NCI-H524 (cell line): Measurements from ENCODE around the gene VMP1.

ENCODE experiments used
- DNase-seq, 2 experiments: peaks; one replicate each; lab custom pipeline; 2025; lab: John Stamatoyannopoulos, UW

VMP1 gene

DNA sequence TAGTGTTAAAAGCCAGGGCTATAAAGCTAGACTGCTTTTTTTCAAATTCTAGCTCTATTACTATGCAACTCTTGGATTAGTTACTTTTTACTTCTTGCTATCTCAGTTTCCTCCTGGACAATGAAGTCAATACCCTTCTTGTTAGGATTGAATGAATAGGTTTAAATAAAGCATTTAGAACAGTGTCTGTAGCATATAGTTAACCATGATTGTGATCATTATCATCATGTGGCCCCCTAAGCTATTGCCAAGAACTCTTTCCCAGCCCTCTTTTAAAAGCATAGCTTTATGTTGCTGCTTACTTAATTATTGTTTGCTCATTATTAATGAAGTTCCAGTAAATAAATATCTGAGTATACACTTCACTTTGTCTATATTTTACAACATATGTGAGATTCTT is 4.5 kb downstream of the VMP1 start:
- no peak for DNase-seq

DNA sequence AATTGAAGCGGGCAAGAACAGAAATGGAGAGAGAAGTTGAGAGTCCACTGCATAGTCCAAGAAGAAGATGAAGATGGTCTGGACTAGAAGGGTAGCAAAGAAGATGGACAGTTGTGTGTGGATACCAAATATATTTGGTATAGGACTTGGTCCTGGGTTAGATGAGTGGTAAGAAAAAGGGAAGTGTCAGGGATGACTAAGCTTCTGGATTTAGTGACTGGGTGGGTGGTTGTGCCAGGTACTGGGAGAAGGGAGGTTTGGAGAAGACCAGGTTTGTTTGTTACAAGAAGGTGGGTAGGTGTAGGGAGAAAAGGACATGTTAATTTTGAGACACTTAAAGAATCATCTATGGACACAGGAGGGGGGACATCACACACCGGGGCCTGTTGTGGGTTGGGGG is 5.4 kb downstream of the VMP1 start:
- DNase-seq, result no peak

DNA sequence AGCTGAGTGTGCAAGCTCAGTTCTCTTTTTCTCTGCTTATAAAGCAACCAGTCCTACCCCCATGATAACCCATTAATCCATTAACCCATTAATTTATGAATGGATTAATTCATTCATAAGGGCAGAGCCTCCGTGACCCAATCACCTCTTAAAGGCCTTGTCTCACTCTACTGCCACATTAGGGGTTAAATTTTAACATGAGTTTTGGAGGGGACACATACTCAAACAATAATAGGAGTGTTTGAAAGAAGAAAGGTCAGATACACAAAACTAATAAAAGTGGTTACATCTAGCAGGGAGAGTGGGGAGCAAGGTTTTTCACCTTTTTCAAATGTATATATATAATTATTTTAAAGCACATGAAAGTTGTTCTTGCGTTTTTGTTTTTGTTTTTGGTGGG is 6.8 kb downstream of the VMP1 start:
- no peak for DNase-seq

DNA sequence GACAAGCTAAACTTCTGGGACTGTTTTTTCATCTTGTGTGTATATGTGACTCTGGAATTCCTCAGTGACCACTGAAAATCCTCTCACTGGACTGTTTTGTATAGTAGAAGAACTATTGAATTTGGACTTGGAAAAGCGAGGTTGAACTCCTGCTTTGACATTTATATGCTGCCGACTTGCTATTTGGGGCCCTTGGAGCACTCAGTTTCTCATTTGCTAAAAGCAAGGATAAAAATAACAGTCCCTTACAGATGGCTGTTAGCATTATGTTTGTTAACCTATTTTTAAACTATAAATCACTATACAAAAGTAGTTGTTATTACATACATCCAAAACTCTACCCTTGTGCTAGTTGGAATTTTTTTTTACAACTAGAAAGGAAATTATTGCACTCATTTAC is 9.0 kb downstream of the VMP1 start:
- DNase-seq, result no peak

DNA sequence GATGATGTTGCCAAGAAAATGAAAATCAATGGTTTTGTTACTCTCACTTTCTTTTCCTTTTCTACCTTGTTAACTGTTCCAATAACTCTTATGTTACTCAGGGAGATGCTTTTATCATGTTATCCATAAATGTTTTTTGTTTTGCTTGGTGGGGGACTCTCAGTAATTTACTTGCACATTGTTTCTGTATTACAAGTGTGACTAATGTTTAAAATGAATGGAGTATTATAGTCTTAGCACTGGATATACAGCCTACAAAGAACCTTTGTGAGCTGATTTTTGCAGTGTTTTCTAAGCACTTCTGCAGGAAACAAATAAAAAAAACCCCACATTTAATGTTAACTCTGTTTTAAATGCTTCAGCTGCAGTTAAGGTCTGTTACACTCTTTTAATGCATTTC is 12.1 kb downstream of the VMP1 start:
- no peak for DNase-seq

DNA sequence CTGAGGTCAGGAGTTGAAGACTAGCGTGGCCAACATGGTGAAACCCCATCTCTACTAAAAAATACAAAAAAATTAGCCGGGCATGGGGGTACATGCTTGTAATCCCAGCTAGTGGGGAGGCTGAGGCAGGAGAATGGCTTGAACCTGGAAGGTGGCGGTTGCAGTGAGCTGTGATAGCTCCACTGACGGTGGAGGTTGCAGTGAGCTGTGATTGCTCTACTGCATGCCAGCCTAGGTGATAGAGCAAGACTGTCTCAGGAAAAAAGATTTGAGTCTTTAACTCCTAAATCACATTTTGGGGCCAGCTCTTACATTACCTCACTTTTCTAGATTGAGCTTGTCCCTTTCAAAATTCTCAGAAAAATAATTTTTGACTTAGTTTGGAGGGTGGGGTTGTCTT is 15.2 kb downstream of the VMP1 start:
- no peak for DNase-seq

DNA sequence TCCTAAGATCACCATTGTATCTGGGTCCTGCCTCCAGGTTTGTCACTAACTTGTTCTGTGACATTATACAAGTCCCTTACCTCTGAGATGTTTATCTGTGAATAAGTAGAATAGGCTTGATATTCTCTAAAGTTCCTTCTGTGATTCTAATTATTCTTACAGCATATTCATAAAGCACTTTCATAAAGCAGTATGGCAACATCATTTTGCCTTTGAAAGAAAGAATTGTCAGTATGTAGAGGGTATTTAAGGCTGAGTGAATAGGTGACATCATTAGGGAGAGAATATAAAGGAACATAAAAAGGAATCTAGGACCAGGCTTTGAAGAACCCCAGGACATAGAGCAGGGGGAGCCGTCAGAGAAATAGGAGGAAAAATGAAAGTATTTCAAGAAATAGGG is 15.6 kb downstream of the VMP1 start:
- no peak for DNase-seq

DNA sequence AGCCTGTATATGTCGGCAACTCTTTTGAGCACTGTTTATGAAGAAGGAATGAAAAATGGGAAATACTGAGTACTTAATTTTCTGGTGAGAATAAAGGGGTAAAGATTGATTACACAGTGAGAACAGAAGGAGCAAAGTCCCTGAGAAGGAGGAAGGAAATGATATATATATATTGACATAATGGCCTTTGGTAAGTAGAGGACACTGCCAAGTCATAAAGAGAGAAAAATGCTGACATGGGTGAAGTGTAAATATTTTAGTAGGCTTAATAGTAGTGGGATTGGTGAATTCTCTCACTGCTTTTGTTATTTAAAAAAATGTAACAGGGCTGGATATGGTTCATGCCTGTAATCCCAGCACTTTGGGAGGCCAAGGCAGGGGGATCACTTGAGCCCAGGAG is 16.2 kb downstream of the VMP1 start:
- no peak for DNase-seq

DNA sequence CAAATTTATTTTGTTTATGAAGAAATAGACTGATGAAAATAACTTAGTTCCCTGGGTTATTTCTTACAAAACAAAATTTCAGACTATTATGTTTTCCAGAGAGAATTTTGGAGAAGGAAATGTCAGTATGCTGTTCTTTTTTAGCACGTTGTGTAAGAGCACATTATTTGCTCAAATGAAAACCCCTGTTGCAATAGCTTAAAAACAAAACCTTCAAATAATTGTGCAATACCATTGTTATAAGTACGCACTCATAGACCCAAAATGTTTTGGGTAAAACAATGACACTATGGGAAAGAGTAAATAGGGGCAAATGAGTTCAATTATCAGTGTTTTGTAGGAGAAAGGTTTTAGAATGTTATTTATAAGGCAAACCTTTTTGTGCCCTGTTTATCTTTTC is 18.2 kb downstream of the VMP1 start:
- DNase-seq, result no peak

DNA sequence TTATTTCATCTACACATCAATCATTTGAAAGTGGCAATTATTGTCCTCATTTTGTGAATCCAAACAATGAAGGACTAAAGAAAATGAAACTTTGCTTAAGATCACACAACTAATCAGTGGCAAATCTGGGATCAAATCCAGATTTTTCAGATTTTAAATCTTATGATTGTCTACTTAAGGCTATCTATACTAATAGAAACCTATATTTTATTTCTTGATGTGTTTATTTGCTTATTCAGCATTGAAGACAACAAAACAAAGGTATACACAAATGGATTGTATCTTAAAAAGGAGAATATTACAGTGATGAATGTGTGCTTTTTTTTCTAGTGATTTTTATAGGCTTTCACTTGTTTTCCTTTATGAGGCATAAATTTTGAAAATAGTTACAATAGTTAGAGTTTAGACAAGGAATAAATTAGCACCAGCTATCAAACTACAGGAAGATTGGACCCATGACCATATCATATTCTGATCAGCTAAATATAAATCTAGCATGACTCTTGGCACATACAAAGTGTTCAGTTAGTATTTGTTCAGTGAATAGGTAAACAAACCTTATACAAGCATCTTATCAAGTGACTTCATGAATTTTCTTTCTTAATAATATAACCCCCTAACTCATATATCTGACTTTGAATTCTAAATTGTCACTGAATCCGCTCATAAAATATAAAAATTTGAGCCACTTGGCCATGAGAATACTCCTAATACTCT is 20.5 kb downstream of the VMP1 start:
- DNase-seq, result no peak

DNA sequence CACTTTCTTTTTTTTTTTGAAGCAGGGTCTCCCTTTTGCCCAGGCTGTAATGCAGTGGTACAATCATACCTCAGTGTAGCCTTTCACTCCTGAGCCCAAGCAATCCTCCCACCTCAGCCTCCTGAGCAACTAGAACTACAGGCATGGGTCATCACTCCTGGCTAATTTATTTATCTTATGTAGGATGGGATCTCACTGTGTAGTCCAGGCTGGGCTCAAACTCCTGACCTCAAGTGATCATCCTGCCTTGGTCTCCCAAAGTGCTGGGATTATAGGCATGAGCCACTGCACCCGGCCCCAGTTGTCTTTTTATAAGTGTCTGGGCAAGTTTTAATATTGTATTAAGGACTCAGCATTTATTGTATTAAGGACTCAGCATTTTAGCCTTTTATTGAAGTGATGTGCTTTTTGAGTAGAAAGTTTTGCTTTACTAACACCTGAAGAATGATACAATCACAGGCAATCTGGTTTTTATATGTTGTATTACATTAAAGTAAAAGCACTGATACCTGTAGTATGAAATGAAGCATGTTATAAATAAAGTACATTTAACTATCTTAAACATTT is 22.9 kb downstream of the VMP1 start:
- DNase-seq, result no peak

DNA sequence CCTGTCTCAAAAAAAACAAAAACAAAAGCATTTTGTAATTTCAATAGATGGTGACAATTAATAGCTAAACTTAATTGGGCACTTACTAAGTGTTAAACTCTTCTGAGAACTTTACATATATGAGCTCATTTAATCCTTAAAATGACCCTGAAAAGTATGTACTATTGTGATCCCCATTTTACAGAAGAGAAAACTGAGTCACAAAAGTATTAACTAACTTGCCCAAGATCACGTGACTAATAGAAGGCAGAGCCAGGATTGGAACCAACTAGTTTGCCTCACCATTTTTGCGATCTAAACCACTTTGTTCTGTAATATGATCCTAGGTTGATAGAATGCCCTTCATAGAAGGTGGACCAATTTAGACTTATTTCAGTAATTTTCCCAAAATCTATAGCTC is 26.2 kb downstream of the VMP1 start:
- no peak for DNase-seq

DNA sequence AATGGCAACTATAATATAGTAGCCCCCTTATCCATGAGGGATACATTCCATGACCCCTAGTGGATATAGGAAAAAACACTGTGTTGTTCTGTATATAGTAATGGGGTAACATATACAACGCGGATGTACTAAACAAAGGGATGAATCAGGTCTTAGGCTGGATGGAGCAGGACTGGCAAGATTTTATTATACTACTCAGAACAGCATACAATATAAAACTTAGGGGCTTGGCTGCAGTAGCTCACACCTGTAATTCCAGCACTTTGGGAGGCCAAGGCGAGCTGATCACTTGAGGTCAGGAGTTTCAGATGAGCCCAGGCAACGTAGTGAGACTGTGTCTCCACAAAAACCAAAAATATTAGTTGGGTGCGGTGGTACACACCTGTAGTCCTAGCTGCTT is 26.8 kb downstream of the VMP1 start:
- no peak for DNase-seq

DNA sequence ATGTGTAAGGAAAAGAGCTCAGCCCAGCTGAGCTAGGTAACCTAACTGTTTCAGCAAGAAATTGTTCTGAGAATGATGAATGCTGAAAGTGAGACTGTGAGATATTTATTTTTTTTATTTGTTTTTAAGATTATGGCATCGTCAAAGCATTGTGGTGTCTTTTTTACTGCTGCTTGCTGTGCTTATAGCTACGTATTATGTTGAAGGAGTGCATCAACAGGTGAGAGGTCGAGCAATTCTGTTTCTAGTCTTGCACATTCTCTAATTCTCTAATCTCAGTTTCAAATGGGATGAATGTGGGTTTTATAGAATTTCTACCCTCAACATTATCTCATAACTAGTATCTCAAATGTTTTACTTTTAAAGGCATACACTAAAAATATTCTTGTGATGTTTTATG is 29.9 kb downstream of the VMP1 start:
- no peak for DNase-seq

DNA sequence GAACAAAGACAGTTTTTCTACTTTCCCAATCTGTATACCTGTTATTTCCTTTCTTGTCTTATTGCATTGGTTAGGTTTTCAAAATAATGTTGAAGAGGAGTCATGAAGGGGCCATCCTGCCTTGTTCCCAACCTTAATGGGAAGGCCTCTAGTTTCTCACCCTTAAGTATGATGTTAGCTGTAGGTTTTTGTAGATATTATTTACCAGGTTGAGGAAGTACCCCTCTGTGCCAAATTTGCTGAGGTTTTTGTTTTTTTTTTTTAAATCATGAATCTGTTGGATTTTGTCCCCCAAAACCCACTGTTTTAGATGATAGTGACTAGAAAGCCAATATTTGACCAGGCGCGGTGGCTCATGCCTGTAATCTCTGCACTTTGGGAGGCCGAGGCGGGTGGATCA is 36.4 kb downstream of the VMP1 start:
- DNase-seq, result no peak

DNA sequence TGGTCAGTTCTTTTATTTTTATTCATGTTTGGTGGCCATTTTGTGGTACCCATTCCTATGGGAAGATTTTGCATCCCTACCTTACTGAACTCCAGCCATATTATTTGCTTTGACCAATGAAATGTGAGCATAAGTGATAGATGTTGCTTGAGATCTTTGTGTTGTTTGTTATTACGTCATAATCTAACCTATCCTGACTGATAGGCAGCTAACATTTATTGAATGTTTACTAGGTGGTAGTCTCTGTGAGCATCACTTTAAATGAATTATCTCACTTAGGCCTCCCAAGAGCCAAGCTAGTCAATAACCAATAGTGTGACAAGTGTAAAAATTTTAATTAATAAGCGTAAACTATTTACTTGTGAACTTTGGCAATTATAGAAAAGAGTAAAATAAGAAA is 37.6 kb downstream of the VMP1 start:
- no peak for DNase-seq

DNA sequence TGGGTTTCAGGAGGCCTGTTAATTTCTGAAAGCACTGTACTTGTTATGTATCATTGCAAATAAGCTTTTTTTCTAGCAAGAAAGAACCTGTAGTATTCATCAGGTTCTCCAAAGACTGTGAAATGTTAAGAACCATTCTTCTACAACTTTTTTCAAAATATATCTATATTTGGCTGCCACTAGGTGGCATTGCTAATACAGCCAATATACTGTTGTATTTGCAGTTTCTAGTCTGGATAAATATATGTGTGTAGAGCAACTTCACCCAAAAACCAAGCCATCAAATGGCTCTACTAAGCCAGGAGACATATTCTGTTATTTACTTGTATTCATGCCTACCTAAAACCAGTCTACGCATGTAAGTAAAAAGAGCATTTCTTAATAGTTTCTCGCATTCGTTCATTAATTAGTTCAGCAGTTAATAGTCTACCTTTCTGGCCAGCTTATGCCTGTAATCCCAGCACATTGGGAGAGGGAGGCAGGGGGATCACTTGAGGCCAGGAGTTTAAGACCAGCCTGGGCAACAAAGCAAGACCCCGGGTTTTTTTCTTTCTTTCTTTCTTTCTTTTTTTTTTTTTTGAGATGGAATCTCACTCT is 39.5 kb downstream of the VMP1 start:
- DNase-seq, result peak in 1 of 2 experiments; percentile 55

DNA sequence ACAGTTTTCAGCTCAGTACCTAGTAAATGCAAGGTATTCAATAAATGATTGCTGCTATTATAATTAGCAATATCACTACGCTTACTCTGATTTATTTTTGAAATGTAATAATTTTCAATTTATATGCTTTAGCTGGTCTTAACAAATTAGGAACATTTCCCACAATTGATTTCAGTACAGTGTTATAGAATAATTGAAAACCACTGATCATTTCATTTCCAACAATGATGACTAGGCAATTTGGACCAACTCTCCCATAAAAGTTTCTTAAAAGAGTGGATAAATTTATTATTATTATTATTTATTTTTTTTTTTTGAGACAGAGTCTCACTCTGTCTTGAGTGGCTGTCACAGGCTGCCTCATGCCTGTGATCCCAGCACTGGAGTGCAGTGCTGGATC is 41.1 kb downstream of the VMP1 start:
- no peak for DNase-seq

DNA sequence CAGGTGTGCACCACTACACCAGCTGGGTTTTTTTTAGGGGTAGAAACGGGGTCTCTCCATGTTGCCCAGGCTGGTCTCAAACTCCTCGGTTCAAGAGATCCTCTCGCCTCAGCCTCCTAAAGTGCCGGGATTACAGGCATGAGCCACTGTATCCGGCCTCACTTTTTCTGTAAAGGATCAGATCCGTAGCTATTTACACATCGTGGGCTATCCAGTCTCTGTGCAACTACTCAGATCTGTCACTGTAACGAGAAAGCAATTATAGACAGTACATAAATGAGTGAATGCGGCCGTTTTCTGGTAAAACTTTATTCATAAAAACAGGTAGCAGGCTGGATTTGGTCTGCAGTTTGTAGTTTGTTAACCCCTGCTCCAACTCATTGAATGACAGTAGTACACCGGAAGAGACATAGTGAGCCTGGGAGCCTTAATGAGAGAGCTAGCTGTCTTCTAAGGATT is 44.5 kb downstream of the VMP1 start:
- no peak for DNase-seq

DNA sequence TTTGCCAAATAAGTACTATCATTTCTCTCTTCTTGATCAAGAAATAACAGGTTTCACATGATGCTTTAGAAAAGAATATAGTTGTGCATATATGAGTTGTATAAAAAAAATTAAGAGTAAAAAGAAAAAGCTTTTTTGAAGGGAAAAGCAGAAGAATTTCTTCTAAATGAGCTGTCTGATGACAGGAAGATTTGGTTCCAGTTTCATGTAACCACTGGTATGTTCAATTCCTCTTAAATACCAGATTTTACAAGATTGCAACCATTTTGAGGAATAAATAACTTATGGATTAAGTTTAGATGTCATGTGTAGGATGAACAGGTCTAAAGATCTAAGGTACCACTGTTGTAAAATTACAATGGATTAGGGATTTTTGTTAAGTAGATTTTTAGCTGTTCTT is 45.0 kb downstream of the VMP1 start:
- DNase-seq, result no peak

DNA sequence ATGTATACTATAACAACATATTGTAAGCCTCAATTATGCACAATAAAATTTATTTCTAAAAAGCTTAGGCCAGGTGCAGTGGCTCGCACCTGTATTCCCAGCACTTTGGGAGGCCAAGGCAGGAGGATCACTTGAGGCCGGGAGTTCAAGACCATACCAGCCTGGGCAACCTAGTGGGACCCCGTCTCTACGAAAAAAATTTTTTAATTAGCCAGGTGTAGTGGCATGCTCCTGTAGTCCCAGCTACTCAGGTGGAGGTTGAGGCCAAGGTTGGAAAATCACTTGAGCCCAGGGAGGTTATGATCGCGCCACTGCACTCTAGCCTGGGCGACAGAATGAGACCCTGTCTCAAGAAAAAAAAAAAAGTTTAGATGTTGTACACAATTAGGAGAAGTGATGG is 45.5 kb downstream of the VMP1 start:
- DNase-seq, result no peak

DNA sequence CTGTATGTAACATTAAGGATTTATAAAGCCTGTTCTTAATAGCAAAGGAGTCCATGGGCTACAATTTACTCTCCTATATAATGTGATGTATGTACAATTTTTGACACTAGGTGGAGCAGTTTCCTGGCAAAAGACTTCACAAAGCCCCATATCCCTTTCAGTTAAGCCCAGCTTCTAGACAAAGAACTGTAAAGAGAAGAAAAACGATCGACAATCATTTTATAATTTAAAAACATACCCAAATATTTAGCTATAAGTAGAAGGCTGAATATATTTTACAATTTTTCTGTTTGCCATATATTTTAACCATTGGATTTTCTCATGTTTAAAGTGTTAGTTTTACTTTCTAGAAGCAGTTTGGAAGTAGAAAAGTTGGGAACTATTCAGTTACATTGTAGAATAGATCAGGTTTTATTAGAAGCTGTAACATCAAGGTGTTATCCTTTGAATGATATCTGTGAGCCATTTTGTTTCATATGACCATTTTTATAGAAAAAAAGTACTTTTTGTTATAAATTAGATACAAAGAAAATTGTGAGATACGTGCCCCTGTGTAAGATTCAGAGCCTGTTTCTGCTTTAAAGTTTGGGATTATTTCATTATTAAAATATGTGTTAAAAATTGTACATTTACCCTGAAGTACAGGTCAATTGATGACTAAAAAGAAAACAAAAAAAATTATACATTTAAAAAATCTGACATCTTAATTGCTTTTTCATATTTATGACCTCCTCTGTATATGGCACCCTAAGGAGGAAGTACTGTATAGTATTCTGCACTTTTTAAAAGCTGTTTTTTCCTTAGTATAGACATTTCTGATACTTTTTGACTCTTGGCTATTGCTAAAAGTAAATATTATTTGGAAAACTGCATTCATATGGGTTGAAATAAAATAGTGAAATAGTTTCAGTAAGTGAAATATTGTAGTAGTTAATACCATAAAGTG is 46.3 kb downstream of the VMP1 start:
- peak; percentile 51 to 88 for DNase-seq

DNA sequence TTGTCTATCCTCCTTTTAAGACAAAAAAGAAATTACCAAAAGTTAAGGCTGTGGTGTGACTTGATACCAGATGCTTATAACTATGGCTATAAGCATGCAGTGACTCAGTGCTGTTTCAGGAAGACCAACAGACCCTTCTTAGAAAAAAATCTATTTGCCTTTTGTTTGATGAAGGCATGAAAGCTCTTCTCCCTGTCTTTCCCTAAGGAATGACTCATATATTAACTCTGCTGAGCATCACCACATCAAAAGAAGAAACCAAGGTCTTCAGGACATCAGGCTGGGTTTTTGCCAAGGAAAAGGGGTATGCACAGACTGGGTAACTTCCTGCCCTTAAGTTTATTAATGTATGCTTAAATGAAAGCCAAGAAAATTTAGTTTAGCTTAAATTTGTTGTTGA is 47.1 kb downstream of the VMP1 start:
- DNase-seq, result no peak
